Type B pancreatic cell (in vitro differentiated cells): Measurements from ENCODE around the gene FARP2. TPM values are rescaled to one million over a fixed set of nuclear protein-coding genes. Genes with fewer than 3 reads are reported as not detected.
A peak's percentile ranks its signal among the peaks of the same experiment; 100 is the strongest.

Source experiments
- DNase-seq: peaks from one replicate; pipeline ENCODE4 v3.0.0; 2021; ENCODE audit warnings: mixed read lengths; ENCODE audit not compliant: unreplicated experiment; ENCODE audit errors: extremely low spot score
- H3K27ac Mint-ChIP-seq: 2 replicates; pipeline ENCODE4 v1.8.0; 2021; ENCODE audit warnings: mild to moderate bottlenecking, mixed read lengths
- H3K27me3 Mint-ChIP-seq: 2 replicates; pipeline ENCODE4 v1.8.0; 2021; ENCODE audit warnings: mixed read lengths
- H3K36me3 Mint-ChIP-seq: 2 replicates; pipeline ENCODE4 v1.8.0; 2021; ENCODE audit warnings: mixed read lengths
- H3K4me1 Mint-ChIP-seq: one replicate; pipeline ENCODE4 v1.8.0; 2021; ENCODE audit warnings: mixed read lengths; ENCODE audit not compliant: unreplicated experiment
- H3K4me3 Mint-ChIP-seq: 2 replicates; pipeline ENCODE4 v1.8.0; 2021; ENCODE audit warnings: mild to moderate bottlenecking, mixed read lengths
- H3K9me3 Mint-ChIP-seq: 2 replicates; pipeline ENCODE4 v1.8.0; 2021; ENCODE audit warnings: mixed read lengths
- total RNA-seq: library from RNA; stranded (reverse); gene quantifications from 2 replicates; pipeline ENCODE4 v1.2.1, GENCODE V29; 2021; ENCODE audit warnings: low replicate concordance
- TF ChIP-seq, protein P1 (sequence below): fragments of 200-600 bp; sonication (generic); conservative IDR thresholded peaks from 2 replicates; pipeline ENCODE4 v1.5.0; 2021; ENCODE audit warnings: antibody characterized with exemption, mild to moderate bottlenecking

FARP2 gene
- total RNA-seq, 1 donor from 2014 or later, result 62.5 TPM

DNA sequence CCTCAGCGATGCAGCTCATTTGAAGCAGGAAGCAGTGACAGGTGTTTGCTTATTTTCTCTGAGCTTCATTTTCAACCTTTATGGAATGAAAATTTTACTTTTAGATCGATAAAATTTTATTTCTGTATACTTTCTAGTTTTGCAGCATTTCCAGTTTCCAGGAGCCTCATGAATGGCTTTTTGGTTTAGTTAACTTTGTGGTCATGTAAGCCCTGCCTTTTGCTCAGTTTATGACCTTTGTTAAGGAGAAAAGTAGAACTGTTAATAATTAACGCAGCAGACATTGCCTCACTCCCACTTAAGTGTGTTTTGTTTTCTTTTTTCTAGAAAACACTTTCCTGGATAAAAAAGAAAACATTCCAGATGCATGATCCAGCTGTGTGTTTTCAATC, 4.4 kb upstream of the FARP2 start:
- H3K4me1 Mint-ChIP-seq, result peaks cover 15% of the 10 kb centered on the region
- H3K9me3 Mint-ChIP-seq, result no peaks in the 10 kb centered on the region
- DNase-seq, result no peak
- TF ChIP-seq, protein P1, sequence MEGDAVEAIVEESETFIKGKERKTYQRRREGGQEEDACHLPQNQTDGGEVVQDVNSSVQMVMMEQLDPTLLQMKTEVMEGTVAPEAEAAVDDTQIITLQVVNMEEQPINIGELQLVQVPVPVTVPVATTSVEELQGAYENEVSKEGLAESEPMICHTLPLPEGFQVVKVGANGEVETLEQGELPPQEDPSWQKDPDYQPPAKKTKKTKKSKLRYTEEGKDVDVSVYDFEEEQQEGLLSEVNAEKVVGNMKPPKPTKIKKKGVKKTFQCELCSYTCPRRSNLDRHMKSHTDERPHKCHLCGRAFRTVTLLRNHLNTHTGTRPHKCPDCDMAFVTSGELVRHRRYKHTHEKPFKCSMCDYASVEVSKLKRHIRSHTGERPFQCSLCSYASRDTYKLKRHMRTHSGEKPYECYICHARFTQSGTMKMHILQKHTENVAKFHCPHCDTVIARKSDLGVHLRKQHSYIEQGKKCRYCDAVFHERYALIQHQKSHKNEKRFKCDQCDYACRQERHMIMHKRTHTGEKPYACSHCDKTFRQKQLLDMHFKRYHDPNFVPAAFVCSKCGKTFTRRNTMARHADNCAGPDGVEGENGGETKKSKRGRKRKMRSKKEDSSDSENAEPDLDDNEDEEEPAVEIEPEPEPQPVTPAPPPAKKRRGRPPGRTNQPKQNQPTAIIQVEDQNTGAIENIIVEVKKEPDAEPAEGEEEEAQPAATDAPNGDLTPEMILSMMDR, result no peak
- H3K36me3 Mint-ChIP-seq, result peaks cover 18% of the 10 kb centered on the region
- peak overlapping the region; percentile 74 for H3K27ac Mint-ChIP-seq
- H3K27me3 Mint-ChIP-seq, result no peaks in the 10 kb centered on the region
- H3K4me3 Mint-ChIP-seq, result peak overlapping the region; percentile 22

DNA sequence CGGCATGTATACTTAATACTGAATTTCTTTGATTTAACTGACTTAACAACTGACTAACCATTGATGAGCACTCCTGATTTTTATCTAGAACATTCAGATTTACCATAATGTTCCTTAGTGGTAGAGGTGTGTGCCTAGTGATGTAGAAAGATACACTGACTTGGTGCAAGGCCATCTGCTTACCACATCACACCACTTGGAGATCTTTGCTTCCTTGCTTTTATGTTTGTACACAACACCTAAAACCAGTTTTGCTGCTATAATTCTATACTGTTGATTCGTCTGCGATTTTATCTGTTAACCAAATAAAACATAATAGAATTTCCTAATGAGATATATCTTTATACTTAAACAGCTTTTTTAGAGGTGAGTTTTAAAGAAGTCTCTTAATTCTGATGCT, 3.9 kb upstream of the FARP2 start:
- no peaks in the 10 kb centered on the region for H3K27me3 Mint-ChIP-seq
- H3K36me3 Mint-ChIP-seq, result peaks cover 18% of the 10 kb centered on the region
- H3K9me3 Mint-ChIP-seq, result no peaks in the 10 kb centered on the region
- peak overlapping the region; percentile 74 for H3K27ac Mint-ChIP-seq
- no peak overlapping the region for H3K4me3 Mint-ChIP-seq
- H3K4me1 Mint-ChIP-seq, result peaks cover 19% of the 10 kb centered on the region
- DNase-seq, result no peak
- TF ChIP-seq, protein P1, result no peak

DNA sequence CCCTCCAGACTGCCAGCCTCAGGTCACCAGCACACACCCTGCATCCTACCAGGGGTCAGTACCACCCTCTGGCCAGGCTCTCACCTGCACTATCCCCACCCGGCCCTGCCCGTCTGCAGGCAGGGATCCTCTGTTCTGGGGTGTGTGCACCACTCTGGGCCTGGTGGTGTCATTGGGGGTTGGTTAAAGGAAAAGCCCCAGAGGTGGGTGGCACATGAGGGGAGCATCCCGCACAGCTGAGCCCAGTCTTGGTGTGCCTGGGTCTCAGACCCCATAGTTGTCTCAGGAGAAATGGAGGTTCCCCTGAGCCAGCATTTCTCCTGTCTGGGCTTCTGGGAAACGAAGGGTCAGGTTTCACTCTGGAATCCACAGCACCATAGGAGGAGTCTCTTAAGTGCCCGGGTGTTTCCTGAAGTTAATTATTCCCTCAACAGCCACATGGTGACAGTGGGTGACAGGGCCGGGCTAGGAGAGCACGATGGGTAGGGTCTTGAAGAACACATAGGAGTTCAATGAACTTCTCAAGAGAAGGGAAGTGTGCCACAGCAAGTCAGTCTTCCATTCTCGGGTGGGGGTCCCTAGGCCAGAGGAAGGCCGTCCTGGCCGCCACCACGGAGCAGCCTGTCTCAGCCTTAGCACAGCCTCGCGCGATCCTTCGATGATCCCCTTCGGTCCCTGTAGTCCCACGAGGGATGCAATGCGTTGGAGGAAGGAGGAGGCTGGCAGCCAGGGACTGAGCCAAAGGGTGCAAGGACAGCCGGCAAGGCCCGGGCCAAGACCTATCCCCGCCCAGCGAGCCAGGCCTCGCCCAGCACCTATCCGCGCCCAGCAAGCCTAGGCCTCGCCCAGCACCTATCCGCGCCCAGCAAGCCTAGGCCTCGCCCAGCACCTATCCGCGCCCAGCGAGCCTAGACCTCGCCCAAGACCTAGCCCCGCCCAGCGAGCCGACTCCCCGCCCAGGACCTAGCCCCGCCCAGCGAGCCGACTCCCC, 1.1 kb upstream of the FARP2 start:
- no peaks in the 10 kb centered on the region for H3K27me3 Mint-ChIP-seq
- peak; percentile 86 for DNase-seq
- peak overlapping the region; percentile 84 for H3K27ac Mint-ChIP-seq
- H3K4me1 Mint-ChIP-seq, result peaks cover 40% of the 10 kb centered on the region
- peak overlapping the region; percentile 67 for H3K4me3 Mint-ChIP-seq
- TF ChIP-seq, protein P1, result no peak
- H3K36me3 Mint-ChIP-seq, result peaks cover 10% of the 10 kb centered on the region
- H3K9me3 Mint-ChIP-seq, result no peaks in the 10 kb centered on the region

DNA sequence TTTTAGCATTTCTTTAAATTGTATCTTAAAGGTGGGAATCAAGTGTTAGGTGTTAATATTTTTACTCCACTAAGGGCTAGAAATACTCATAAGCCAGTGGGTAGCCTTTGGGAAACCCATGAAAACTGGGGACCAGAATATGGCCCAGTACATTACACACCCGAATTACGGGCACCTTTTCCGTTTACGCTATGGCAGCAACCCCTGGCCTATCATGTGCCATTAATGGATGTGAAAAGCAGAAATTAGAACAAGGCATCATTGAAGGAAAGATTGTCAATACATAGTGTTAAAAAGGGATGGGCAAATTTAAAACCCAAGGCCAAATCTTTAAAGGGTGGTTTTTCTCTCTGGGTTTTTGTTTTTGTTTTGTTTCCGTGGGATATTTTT, 781 bp downstream of the FARP2 start:
- H3K4me1 Mint-ChIP-seq, result peaks cover 45% of the 10 kb centered on the region
- peak overlapping the region; percentile 58 for H3K27ac Mint-ChIP-seq

DNA sequence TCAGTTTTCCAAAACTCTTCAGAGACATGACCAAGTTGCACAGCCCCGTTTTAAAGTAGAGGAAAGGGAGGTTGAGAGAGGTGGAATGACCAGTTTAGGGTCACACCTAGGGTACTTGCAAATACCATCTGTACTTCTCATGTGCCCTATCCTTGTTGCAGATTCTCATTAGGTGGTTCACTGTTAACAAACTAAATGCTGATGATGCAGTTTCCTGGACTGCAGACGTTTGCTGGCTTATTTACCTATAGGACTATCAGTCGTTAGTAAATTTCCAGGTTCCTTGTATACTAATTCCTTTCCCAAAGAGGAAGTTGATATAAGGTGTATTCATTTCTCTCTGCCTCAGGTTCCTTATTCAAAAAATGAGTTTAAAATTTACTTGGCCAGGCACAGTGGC, 1.4 kb downstream of the FARP2 start:
- peak overlapping the region; percentile 58 for H3K27ac Mint-ChIP-seq

More for the DNA sequence above, 781 bp downstream of the FARP2 start:
- H3K4me3 Mint-ChIP-seq, result peak overlapping the region; percentile 89
- TF ChIP-seq, protein P1, result no peak
- H3K9me3 Mint-ChIP-seq, result no peaks in the 10 kb centered on the region
- DNase-seq, result no peak
- H3K27me3 Mint-ChIP-seq, result no peaks in the 10 kb centered on the region
- peaks cover 4% of the 10 kb centered on the region for H3K36me3 Mint-ChIP-seq

More for the DNA sequence above, 1.4 kb downstream of the FARP2 start:
- Mint-ChIP-seq H3K4me3 (peak overlapping the region; percentile 89), H3K27me3 (no peaks in the 10 kb centered on the region), H3K9me3 (no peaks in the 10 kb centered on the region), H3K4me1 (peaks cover 45% of the 10 kb centered on the region), H3K36me3 (no peaks in the 10 kb centered on the region)
- TF ChIP-seq, protein P1, result no peak
- DNase-seq, result no peak
